NCI-H1436 (cell line): ENCODE data around the gene PAQR7.

ENCODE experiments used
- DNase-seq: peaks from one replicate; lab custom pipeline; 2025; lab: John Stamatoyannopoulos, UW

Gene PAQR7

GRCh38 chr1:25875154-25875855 is at the start of gene PAQR7:
TSS of gene PAQR7 (minus strand) at chr1:25875708. CDS start at chr1:25863839, 11,869 bp downstream.
- peak; percentile 67 for DNase-seq

GRCh38 chr1:25924454-25924853 is 48.9 kb upstream of the PAQR7 start:
- DNase-seq: no peak

- no peak for DNase-seq
These were observed 47.6 kb upstream of the PAQR7 start for GRCh38 chr1:25922971-25923552.

- peak; percentile 46 for DNase-seq
These were observed 46.8 kb upstream of the PAQR7 start for GRCh38 chr1:25922056-25922970.

GRCh38 chr1:25918615-25919014 is 43.1 kb upstream of the PAQR7 start:
- no peak for DNase-seq

GRCh38 chr1:25917996-25918395 is 42.5 kb upstream of the PAQR7 start:
- no peak for DNase-seq

GRCh38 chr1:25916460-25916859 is 41.0 kb upstream of the PAQR7 start:
- DNase-seq: no peak

- DNase-seq: no peak
These were observed 38.8 kb upstream of the PAQR7 start for GRCh38 chr1:25914074-25914995.

GRCh38 chr1:25913206-25913605 is 37.7 kb upstream of the PAQR7 start:
- no peak for DNase-seq

GRCh38 chr1:25912076-25912831 is 36.7 kb upstream of the PAQR7 start:
- DNase-seq: no peak

- DNase-seq: no peak
These were observed 35.7 kb upstream of the PAQR7 start for GRCh38 chr1:25911162-25911561.

- DNase-seq: no peak
These were observed 33.5 kb upstream of the PAQR7 start for GRCh38 chr1:25909040-25909439.

- DNase-seq: no peak
These were observed 32.7 kb upstream of the PAQR7 start for GRCh38 chr1:25908161-25908560.

GRCh38 chr1:25907601-25908000 is 32.1 kb upstream of the PAQR7 start:
- DNase-seq: no peak

- DNase-seq: peak; percentile 61
These were observed 31.3 kb upstream of the PAQR7 start for GRCh38 chr1:25906644-25907300.

- peak; percentile 94 for DNase-seq
These were observed 30.5 kb upstream of the PAQR7 start, which contains the start of gene STMN1 for GRCh38 chr1:25905680-25906643. TSS of gene STMN1 (minus strand) at chr1:25906419. CDS start at chr1:25904676, 1,743 bp downstream.

GRCh38 chr1:25904943-25905679 is 29.6 kb upstream of the PAQR7 start:
- DNase-seq: peak; percentile 94

GRCh38 chr1:25903986-25904385 is 28.5 kb upstream of the PAQR7 start:
- DNase-seq: no peak
